GM18868 (cell line): ENCODE results near the gene NFKBIE.

Experiments used
- ATAC-seq: cut with Tn5 transposase; IDR thresholded peaks from one replicate; pipeline ENCODE4 v1.9.1; 2021; ENCODE audit warnings: mild to moderate bottlenecking, moderate library complexity; ENCODE audit not compliant: unreplicated experiment

Gene NFKBIE

DNA sequence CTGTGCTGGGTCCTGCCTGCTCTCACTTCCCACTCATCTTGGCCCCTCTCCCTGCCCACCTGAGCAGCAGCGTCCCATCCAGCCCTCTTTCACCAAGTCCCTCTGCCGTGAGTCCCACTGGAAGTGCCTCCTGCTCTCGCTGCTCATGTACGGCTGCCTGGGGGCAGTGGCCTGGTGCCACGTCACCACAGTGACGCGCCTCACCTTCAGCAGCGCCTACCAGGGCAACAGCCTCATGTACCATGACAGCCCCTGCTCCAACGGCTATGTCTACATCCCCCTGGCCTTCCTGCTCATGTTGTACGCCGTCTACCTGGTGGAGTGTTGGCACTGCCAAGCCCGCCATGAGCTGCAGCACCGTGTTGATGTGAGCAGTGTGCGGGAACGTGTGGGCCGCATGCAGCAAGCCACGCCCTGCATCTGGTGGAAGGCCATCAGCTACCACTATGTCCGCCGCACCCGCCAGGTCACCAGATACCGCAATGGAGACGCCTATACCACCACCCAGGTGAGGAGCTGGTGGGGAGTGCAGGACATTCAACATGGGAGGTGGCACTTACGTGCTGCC is 7.7 kb upstream of the NFKBIE start:
- ATAC-seq: no peak

GRCh38 chr6:44272529-44272928 is 7.2 kb upstream of the NFKBIE start:
- no peak for ATAC-seq

- ATAC-seq: no peak
Measured at GRCh38 chr6:44271914-44272313, 6.6 kb upstream of the NFKBIE start.

GRCh38 chr6:44271406-44271723 is 6.0 kb upstream of the NFKBIE start:
- ATAC-seq: no peak

DNA sequence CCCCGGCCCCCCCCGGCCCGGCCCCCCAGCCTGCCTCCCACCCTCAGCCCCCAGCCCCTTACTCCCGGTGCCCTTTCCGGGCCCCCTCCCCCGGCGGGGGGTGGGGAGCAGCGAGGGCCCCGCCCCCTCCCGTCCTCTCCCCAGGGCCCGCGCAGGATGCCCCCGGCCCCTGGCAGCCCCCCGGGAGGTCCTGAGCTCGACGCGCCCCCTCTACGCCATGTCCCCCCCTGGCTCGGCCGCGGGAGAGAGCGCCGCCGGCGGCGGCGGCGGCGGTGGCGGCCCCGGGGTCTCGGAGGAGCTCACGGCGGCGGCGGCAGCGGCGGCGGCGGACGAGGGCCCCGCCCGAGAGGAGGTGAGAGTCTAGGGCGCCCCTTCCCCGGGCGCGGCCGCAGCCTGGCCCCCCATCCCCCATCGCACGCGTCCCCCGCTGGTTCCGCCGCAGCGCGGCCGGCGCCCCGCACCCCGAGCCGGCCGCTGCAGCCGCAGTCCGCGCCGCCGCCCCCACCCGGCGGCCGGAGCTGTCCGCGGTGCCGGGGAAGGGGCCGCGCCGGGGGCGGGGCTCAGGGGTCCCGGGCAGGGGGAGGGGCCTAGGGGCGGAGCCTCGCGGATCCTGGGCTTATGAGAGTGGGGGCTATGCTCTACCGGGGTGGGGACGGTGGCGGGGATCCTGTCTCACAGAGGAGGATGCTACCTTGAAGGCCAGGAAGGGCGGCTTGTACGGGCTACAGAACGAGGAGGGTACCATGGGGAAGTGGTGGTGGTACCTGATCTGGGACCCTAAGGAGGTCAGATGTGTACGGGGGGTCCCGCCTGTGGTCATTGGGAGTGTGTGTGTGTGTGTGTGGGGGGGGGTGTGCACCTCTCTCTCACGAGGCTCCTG is 5.4 kb upstream of the NFKBIE start:
- no peak for ATAC-seq

DNA sequence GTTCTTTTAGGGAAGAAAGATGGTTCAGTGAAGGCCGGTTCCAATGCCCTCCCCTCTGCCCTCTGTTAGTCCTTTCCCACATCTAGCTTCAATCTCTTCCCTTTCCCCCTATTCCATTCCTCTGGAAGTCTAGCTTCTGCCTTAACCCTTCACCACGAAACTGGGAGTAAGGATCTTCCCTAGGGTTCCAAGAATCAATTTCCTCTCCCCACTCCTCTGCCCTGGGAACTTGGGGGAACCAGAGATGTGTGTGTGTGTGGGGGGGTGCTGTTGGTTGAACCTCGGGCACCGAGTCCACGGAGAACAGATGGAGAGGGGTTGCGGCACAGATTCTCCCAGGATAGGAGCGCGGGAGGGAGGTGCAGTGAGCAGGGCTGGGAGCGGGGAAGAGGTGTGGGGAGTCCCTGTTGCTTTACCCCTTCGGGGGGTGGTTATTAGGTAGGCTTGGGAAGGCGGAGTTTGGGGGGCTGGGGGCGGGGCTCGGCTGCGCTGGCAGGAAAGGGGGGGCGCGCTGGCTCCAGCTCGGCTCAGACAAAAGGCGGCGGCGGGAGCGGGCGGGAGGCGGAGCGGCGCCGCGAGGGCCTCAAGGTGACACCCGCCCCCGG is 4.7 kb upstream of the NFKBIE start, which contains the start of gene TMEM151B:
TMEM151B (plus strand) TSS at position 530 of the 605 bp plus-strand sequence. CDS start 293 bp downstream, outside the sequence.
- no peak for ATAC-seq

- no peak for ATAC-seq
Measured at GRCh38 chr6:44269178-44269920, 4.0 kb upstream of the NFKBIE start.

DNA sequence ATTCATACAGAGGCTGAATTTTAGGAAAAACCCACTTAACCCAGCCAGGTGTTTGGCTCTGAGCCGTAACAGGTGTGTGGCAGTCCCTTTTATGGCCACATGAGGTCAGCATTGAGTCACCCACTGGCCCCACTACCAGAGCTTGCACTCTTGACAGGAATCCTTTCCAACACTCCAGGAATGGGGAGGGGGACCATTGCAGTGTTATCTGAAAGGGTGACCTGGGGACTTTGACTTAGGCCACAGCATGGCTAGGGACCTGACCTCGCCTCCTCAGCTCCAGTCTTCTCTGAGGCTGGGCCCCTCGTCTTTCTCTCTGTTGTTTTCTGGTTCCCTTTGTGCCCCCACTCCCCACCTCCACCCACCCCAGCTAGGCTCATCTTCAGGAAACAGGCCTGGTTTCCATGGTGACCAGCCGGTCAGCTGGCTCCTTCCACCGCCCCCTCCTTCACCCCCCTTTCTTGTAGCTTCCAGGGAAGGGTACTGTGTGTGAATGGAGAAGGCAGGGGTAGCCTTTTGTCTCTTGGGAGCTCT is 2.8 kb upstream of the NFKBIE start:
- ATAC-seq: no peak

DNA sequence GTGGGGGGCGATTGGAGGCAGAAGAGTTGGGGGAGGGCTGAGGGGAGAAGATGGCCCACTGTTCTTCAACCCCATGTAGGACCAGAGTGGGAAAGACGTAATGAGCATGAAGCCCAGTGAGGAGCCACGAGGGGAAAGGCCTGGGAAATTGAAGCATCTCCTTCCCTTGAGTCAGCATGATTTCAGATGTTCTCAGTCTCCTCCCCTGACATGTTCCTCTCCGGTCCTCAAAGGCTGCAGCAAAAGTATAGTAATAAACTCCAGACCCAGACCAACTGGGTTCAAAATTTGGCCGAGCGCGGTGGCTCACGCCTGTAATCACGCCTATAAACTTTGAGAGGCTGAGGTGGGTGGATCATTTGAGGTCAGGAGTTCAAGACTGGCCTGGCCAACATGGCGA is 1.9 kb upstream of the NFKBIE start:
- ATAC-seq: no peak

DNA sequence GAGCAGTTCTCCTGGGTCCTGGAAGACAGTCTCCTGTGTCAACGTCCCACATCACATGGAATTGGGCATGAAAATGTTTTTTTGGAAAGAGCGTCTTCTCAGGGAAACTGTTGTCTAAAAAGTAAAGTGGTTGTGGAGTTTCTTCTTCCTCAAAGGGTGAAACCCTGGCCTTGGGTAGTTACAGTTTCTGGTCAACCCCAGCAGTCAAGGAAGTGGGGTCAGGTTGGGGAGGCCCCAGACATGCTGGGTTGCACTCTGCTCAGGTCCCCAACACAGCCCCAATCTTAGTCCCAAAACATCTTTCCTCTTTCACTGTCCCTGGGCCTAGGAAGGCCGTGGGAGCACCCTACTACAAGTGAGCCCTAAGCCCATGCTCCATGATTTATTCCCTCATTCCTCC is 996 bp upstream of the NFKBIE start:
- ATAC-seq: peak; percentile 27

GRCh38 chr6:44265722-44266233 is 427 bp upstream of the NFKBIE start:
- no peak for ATAC-seq

GRCh38 chr6:44264154-44265006 is 971 bp downstream of the NFKBIE start:
- ATAC-seq: peak; percentile 29

- no peak for ATAC-seq
Measured at GRCh38 chr6:44263354-44264100, 1.8 kb downstream of the NFKBIE start.

DNA sequence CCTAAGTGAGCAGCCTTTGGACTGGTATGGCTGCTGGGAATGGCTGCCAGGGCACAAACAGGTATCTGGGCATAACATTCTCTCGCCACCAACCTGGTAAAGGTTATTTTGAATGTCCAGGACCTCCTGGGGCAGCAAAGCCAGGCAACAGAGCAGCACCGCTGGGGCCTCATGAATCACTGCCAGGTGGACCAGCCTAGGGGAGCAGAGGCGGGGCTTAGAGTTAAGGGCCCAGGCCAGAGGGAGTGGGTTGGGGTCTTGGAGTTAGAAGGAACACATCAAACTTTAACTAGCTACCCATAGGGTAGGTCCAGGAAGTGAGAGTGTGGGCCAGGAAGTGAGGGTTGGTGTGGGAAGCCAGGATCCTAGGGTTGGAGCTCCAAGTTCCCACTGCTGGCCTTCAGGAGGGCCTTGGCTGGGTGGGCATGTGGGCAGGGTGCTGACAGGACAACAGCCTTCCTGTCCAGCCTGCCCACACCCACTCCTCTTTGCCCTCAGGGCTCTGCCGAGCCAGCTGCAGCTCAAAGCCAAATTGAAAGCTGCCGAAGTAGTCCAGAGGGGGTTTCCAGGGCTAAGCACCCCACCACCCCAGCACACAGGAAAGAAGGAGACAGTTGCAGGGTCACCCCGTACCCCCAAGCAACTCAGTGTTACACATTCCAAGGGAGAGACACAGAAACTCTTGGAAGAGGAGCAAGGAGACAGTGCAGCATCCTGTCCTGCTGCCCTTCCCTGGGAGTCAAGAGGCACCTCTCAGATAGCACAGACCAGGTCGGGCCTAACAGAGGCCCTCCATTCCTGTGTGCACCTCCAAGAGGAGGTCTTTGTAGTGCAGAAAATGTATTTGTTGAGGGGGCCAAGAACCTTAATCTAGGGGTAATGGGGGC is 2.6 kb downstream of the NFKBIE start:
- ATAC-seq: no peak

GRCh38 chr6:44261581-44261980 is 3.8 kb downstream of the NFKBIE start:
- ATAC-seq: no peak

- no peak for ATAC-seq
Measured at GRCh38 chr6:44260451-44261297, 4.7 kb downstream of the NFKBIE start.

- ATAC-seq: no peak
Measured at GRCh38 chr6:44260011-44260410, 5.3 kb downstream of the NFKBIE start.
